Sigmoid colon (tissue), 7 donors: ENCODE results near the gene CAMKK1. TPM values are rescaled to one million over a fixed set of nuclear protein-coding genes. Genes with fewer than 3 reads are reported as not detected.

Experiments
- DNase-seq: peaks from one replicate; pipeline ENCODE4 v3.0.0-alpha.2; 2019
- H3K27ac ChIP-seq, 4 donors: fragments of 200-600 bp; sonication (generic); one replicate each; pipeline ENCODE4 v1.5.1; 2016 to 2019; ENCODE audit warnings: mild to moderate bottlenecking in 1 of 4
- H3K27me3 ChIP-seq, 3 donors: fragments of 200-600 bp; sonication (generic); one replicate each; pipeline ENCODE4 v1.5.1; 2019; ENCODE audit warnings: mild to moderate bottlenecking in 1 of 3
- H3K36me3 ChIP-seq, 4 donors: fragments of 200-600 bp; sonication (generic); one replicate each; pipeline ENCODE4 v1.5.1; 2016 to 2019
- H3K4me1 ChIP-seq, 4 donors: fragments of 200-600 bp; sonication (generic); one replicate each; pipeline ENCODE4 v1.5.1; 2017 to 2019
- H3K4me3 ChIP-seq, 4 donors: fragments of 200-600 bp; sonication (generic); one replicate each; pipeline ENCODE4 v1.5.1; 2017 to 2019; ENCODE audit warnings: mild to moderate bottlenecking in 2 of 4, moderate library complexity in 1 of 4
- H3K9me3 ChIP-seq, 4 donors: fragments of 200-600 bp in 3 of 4; sonication (generic) in 3 of 4; one replicate each; pipeline versions ENCODE4 v1.5.1 to v1.6.1; 2013 to 2019
- CTCF ChIP-seq, 4 experiments: fragments of 450-650 bp in 3 of 4; fragments of 200-600 bp in 1 of 4; IDR thresholded peaks; one replicate each; pipeline ENCODE4 v1.5.1; 2016 to 2019; ENCODE audit warnings: antibody characterized with exemption in 4 of 4, mild to moderate bottlenecking in 3 of 4, moderate library complexity in 2 of 4
- EP300 ChIP-seq, 4 donors: sonication (generic); formaldehyde crosslinking; IDR thresholded peaks; one replicate each; pipeline ENCODE4 v1.6.1; 2017; ENCODE audit warnings: antibody characterized with exemption in 4 of 4
- POLR2A ChIP-seq, 2 donors: fragments of 450-650 bp; IDR thresholded peaks; one replicate each; pipeline ENCODE4 v1.6.1; 2016; ENCODE audit warnings: antibody characterized with exemption in 2 of 2, mild to moderate bottlenecking in 2 of 2, moderate library complexity in 2 of 2
- POLR2AphosphoS5 ChIP-seq, 4 donors: sonication (generic); formaldehyde crosslinking; IDR thresholded peaks; one replicate each; pipeline ENCODE4 v1.6.1; 2017; ENCODE audit warnings: antibody characterized with exemption in 4 of 4
- WGBS, 2 donors: extraction: QIAGEN DNeasy Blood & Tissue Kit; methylation state at CpG; one replicate each; pipeline ENCODE4 v1.1.7; 2013; 5-methylcytosine and 5-hydroxymethylcytosine counted together
- intact Hi-C: fragments of 100-400 bp; cut with DNase I; formaldehyde crosslinking; loops from one replicate; pipeline ENCODE4 v1.15.1; 2023
- polyA plus RNA-seq, 3 donors: library from polyadenylated mRNA; stranded (reverse); fragments of 200-250 nt; gene quantifications; one replicate each; pipeline ENCODE4 v1.2.3, GENCODE V29; 2013
- total RNA-seq, 4 donors: library from RNA; depleted of rRNA; stranded (reverse); fragments of >200 nt; gene quantifications; one replicate each; pipeline ENCODE4 v1.1.0, GENCODE V29; 2016
- donor health status: healthy with polysubstance abuse.
- donor health status: Bipolar disorder and iron deficiency.
- donor health status: healthy.

Gene CAMKK1
- total and polyA plus RNA-seq, 7 donors = 0.92 to 12.8 (median 6.3) TPM

- whole genome bisulfite sequencing, 2 donors = 11 to 30% methylated on average over 3 of the region's 3 CpGs
- intact Hi-C loops = no loop called here
- TF ChIP-seq POLR2AphosphoS5 (IDR thresholded peaks at IDR 0.05) (no peak), POLR2A (IDR thresholded peaks at IDR 0.05) (no peak), CTCF (IDR thresholded peaks at IDR 0.05) (peak in 2 of 4 experiments; percentile 20 to 24)
- H3K27ac ChIP-seq = no peak overlapping the region
- peaks cover 0 to 48% (median 9%) of the 10 kb centered on the region in 4 donors for H3K36me3 ChIP-seq
- H3K9me3 ChIP-seq = no peaks in the 10 kb centered on the region
- peaks cover 0 to 22% (median 19%) of the 10 kb centered on the region in 4 donors for H3K4me1 ChIP-seq
- H3K27me3 ChIP-seq = no peaks in the 10 kb centered on the region
- no peak overlapping the region for H3K4me3 ChIP-seq
- no peak for DNase-seq
Observed at GRCh38 chr17:3843935-3844516, 48.8 kb downstream of the CAMKK1 start.

- no peak for TF ChIP-seq CTCF (IDR thresholded peaks at IDR 0.05)
- intact Hi-C loops = no loop called here
- peaks cover 0 to 95% (median 20%) of the 10 kb centered on the region in 4 donors for H3K36me3 ChIP-seq
Observed at GRCh38 chr17:3838206-3838605, 54.6 kb downstream of the CAMKK1 start.

GRCh38 chr17:3836551-3836950 lies 56.3 kb downstream of the CAMKK1 start:
- Histone ChIP-seq H3K36me3 (peaks cover 0 to 80% (median 14%) of the 10 kb centered on the region in 4 donors), H3K4me3 (no peak overlapping the region), H3K9me3 (no peaks in the 10 kb centered on the region), H3K27ac (no peak overlapping the region), H3K4me1 (peaks cover 0 to 7% (median 3%) of the 10 kb centered on the region in 4 donors), H3K27me3 (no peaks in the 10 kb centered on the region)
- intact Hi-C loops = no loop called here
- DNase-seq = no peak
- WGBS, 2 donors = 97% methylated on average over 10 of the region's 10 CpGs
- TF ChIP-seq EP300 (IDR thresholded peaks at IDR 0.05) (no peak), POLR2AphosphoS5 (IDR thresholded peaks at IDR 0.05) (no peak), POLR2A (IDR thresholded peaks at IDR 0.05) (no peak), CTCF (IDR thresholded peaks at IDR 0.05) (no peak)

More at GRCh38 chr17:3838206-3838605, 54.6 kb downstream of the CAMKK1 start:
- DNase-seq = no peak
- Histone ChIP-seq H3K27ac (no peak overlapping the region), H3K9me3 (no peaks in the 10 kb centered on the region), H3K27me3 (no peaks in the 10 kb centered on the region), H3K4me1 (peaks cover 0 to 8% (median 4%) of the 10 kb centered on the region in 4 donors), H3K4me3 (no peak overlapping the region)
- WGBS, 2 donors = 27 to 77% methylated on average over 12 of the region's 12 CpGs

GRCh38 chr17:3835410-3836229 lies 57.2 kb downstream of the CAMKK1 start:
- no peak overlapping the region for H3K27ac ChIP-seq

More at GRCh38 chr17:3835410-3836229, 57.2 kb downstream of the CAMKK1 start:
- Histone ChIP-seq H3K36me3 (peaks cover 0 to 71% (median 11%) of the 10 kb centered on the region in 4 donors), H3K4me1 (peaks cover 0 to 7% (median 3%) of the 10 kb centered on the region in 4 donors), H3K4me3 (no peak overlapping the region), H3K27me3 (no peaks in the 10 kb centered on the region), H3K9me3 (no peaks in the 10 kb centered on the region)
- no peak for DNase-seq
- WGBS, 2 donors = 88 to 89% methylated on average over 14 of the region's 14 CpGs
- TF ChIP-seq POLR2AphosphoS5 (IDR thresholded peaks at IDR 0.05) (no peak), POLR2A (IDR thresholded peaks at IDR 0.05) (no peak), EP300 (IDR thresholded peaks at IDR 0.05) (no peak), CTCF (IDR thresholded peaks at IDR 0.05) (no peak)
- intact Hi-C loops = no loop called here
